ENCODE measurements around the gene SHKBP1. TPM values are rescaled to one million over a fixed set of nuclear protein-coding genes. Genes with fewer than 3 reads are reported as not detected.

The SHKBP1 gene
- total and polyA plus RNA-seq, 2 of the 13 experiments (the other 11 are each of a cell fraction or from before 2014, with no cell fraction given) = 16.2 to 17.4 TPM

GRCh38 chr19:40603389-40604170 lies 26.9 kb downstream of the SHKBP1 start (continued):
- TF ChIP-seq ATF3 (CRISPR knock-in tag; IDR thresholded peaks at IDR 0.05) (peak; percentile 52; the same call in 1 of the 2 replicates), NFIB (CRISPR knock-in tag; IDR thresholded peaks at IDR 0.05; ENCODE audit: borderline replicate concordance) (no peak), TEAD3 (CRISPR knock-in tag; optimal IDR thresholded peaks at IDR 0.05; ENCODE audit: borderline replicate concordance) (peak; percentile 97), PAF1 (CRISPR knock-in tag; IDR thresholded peaks at IDR 0.05) (no peak), ZNF337 (CRISPR knock-in tag; IDR thresholded peaks at IDR 0.05; ENCODE audit: borderline replicate concordance, low read depth) (no peak), ZNF513 (CRISPR knock-in tag; conservative IDR thresholded peaks at IDR 0.05) (no peak), ZNF572 (CRISPR knock-in tag; IDR thresholded peaks at IDR 0.05) (0 out of 2 replicates have a peak, but pooled peaks have one; percentile 84), GTF2F1 (IDR thresholded peaks at IDR 0.05; ENCODE audit: low read length) (no peak), AFF4 (CRISPR knock-in tag; IDR thresholded peaks at IDR 0.05) (no peak), ZNF512 (CRISPR knock-in tag; IDR thresholded peaks at IDR 0.05) (no peak), FOXO4 (CRISPR knock-in tag; conservative IDR thresholded peaks at IDR 0.05) (no peak), SOX5 (CRISPR knock-in tag; IDR thresholded peaks at IDR 0.05; ENCODE audit: borderline replicate concordance) (peak; percentile 86), FOXO1 (CRISPR knock-in tag; IDR thresholded peaks at IDR 0.05) (peak; percentile 96)
- TF ChIP-seq, protein P1, sequence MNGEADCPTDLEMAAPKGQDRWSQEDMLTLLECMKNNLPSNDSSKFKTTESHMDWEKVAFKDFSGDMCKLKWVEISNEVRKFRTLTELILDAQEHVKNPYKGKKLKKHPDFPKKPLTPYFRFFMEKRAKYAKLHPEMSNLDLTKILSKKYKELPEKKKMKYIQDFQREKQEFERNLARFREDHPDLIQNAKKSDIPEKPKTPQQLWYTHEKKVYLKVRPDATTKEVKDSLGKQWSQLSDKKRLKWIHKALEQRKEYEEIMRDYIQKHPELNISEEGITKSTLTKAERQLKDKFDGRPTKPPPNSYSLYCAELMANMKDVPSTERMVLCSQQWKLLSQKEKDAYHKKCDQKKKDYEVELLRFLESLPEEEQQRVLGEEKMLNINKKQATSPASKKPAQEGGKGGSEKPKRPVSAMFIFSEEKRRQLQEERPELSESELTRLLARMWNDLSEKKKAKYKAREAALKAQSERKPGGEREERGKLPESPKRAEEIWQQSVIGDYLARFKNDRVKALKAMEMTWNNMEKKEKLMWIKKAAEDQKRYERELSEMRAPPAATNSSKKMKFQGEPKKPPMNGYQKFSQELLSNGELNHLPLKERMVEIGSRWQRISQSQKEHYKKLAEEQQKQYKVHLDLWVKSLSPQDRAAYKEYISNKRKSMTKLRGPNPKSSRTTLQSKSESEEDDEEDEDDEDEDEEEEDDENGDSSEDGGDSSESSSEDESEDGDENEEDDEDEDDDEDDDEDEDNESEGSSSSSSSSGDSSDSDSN (CRISPR knock-in tag; IDR thresholded peaks at IDR 0.05) = peak; percentile 68
